ENCODE results near the gene TBC1D9.

DNA sequence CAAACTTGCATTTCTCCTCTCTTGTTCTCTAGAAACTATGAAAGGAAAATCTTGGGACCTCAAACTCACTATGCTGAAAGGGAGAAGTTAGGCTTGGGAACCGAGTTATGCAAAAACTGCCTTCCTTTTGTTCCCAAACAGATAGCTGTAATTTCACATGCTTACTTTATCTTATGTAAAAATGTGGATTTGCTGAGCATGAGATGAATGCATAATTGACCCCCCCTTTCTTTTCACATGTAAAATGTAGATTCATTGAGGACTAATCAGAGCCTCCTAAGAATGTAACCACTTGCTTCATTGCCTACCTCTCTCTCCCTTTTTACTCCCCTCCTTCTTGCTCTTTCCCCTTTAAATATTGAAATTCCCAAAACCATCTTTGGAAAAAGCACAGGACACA lies 18.0 kb downstream of the TBC1D9 start:
- TF ChIP-seq POLR2A (IDR thresholded peaks at IDR 0.05; ENCODE audit: low read depth, low read length) (no peak), POLR2AphosphoS5 (IDR thresholded peaks at IDR 0.05; ENCODE audit: low read depth, low read length) (no peak)
